Spinal cord (tissue), 4 donors: ENCODE results near the gene N4BP2. TPM values are rescaled to one million over a fixed set of nuclear protein-coding genes. Genes with fewer than 3 reads are reported as not detected.

Experiments
- polyA plus RNA-seq, 2 donors: library from polyadenylated mRNA; unstranded; fragments of 120-200 nt; gene quantifications; one replicate each; pipeline ENCODE4 v1.2.1, GENCODE V29; 2013; ENCODE audit not compliant: insufficient read length in 2 of 2
- small RNA-seq: library from RNA; depleted of rRNA; stranded (forward); fragments of <200 nt; gene quantifications from one replicate; pipeline ENCODE3, GENCODE V24; 2014; ENCODE audit warnings: low replicate concordance
- total RNA-seq, 2 donors: library from RNA; depleted of rRNA in 1 of 2; stranded (reverse); fragments of 120-200 nt in 1 of 2; fragments of >200 nt in 1 of 2; gene quantifications; one replicate each; pipeline versions ENCODE4 v1.2.3 to v1.2.4, GENCODE V29; 2013 to 2014

N4BP2 gene
- total and polyA plus RNA-seq, 4 donors: 9.1 to 52.2 (median 19.6) TPM

Small RNA genes lying within 50 kb of the gene (small RNA-seq; reads per million reads assigned to genes)
- not detected for gene AC095057.1
- gene RF00432: not detected
- not detected for gene RNU6-1112P

Other genes starting within 250 kb of the N4BP2 start
- gene PDS5A, start 78.9 kb upstream of the N4BP2 start, total RNA-seq: 10 to 100 TPM; 49.4 to 94.5 TPM
- gene PDS5A, start 78.9 kb upstream of the N4BP2 start, polyA plus RNA-seq: 10 to 100 TPM; 34.8 to 38.0 TPM
- 1 to 10 TPM; 1.8 to 3.1 TPM for gene RHOH, start 140.2 kb downstream of the N4BP2 start, total RNA-seq
- 1 to 10 TPM; 1.1 TPM for gene RHOH, start 140.2 kb downstream of the N4BP2 start, polyA plus RNA-seq